ENCODE data around the gene GFRA4.

GFRA4 gene, protein sequence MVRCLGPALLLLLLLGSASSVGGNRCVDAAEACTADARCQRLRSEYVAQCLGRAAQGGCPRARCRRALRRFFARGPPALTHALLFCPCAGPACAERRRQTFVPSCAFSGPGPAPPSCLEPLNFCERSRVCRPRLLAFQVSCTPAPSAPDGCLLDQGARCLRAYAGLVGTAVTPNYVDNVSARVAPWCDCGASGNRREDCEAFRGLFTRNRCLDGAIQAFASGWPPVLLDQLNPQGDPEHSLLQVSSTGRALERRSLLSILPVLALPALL

DNA sequence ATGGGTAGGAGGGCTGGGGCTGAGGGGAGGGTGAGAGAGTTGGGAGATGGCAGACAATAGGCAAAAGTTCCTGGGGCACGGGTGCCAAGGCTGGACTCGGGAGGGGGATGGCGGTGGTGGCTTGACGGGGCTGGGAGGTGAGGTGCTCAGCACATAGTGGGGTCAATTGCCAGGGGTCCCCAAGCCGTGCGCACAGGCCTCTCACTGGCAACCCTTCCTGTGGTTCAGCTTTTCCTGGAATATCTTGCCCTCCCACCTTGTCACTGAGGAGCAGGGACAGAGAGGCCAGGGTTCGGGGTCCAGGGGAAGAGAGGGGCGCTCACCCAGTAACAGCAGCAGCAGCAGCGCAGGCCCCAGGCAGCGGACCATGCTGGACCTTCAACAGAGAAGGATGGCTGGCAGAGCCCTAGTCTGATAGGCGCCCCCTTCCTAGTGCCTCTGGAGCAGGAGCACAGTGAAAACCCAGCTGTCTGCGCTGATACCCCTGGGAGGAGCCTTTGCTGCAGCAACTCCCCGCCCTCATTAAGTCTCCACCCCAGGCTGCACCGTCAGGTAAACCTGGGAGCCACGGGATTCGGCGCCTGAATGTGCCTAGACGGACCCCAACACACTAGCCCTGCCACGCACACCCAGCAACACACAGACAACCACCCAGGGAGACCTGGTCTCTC, at the start of gene GFRA4:
TSS of gene GFRA4 (minus strand) at position 369 of the 671 bp plus-strand sequence. CDS start at position 369, 0 bp downstream.
- no peak for FAIRE-seq

DNA sequence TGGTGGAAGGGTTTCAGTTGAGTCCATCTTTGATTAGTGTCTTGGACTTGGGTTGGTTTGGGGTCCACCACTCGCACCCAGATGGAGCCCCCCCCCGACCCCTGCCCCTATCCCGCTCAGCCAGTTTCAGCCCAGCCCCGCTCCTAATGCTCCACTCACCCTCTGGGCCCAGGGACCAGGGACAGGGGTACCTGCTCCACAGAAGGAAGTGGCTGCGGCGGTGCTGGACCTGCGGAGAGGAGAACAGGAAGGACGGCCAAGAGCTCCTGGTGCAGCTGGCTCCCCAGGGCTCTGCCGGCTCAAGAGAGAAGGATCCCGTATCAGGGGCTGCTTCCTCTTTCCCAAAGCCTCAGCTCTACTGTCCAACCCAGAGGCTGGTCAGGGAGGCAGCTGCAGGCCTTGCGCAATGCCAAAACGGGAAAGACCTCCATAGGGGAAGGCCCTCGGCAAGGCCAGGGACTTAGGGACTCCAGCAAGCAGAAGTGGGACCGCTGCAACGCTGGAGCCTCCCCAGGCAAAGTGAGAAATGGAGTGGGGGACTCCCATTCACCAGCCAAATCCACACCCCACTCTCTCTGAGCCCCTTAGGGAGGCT, 49.2 kb upstream of the GFRA4 start, which contains the start of gene SIGLEC1:
TSS of gene SIGLEC1 (minus strand) at position 322 of the 595 bp plus-strand sequence. CDS start 5,472 bp downstream, outside the sequence.
- FAIRE-seq, result no peak

DNA sequence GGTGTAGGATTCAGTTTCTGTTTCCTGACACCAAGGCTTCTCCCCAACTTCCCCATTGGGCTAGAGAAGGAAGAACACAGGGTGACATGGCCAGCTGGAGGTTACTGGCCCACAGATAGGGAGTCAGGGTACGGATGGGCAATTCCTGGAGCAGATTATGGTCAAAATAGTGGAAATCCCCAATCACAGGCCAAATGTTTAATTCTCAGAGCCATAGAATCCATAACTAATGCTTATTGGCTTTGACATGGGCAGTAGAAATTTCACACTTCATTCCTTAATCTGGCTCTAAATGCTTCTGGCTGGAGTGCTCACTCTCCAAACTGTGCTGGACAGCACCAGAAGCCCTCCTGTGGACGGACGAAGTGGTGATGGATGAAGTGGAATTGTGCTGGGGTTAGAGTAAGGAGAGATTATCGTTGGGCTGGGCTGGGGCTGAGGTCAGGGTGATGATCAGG, 48.3 kb upstream of the GFRA4 start:
- FAIRE-seq, result no peak

DNA sequence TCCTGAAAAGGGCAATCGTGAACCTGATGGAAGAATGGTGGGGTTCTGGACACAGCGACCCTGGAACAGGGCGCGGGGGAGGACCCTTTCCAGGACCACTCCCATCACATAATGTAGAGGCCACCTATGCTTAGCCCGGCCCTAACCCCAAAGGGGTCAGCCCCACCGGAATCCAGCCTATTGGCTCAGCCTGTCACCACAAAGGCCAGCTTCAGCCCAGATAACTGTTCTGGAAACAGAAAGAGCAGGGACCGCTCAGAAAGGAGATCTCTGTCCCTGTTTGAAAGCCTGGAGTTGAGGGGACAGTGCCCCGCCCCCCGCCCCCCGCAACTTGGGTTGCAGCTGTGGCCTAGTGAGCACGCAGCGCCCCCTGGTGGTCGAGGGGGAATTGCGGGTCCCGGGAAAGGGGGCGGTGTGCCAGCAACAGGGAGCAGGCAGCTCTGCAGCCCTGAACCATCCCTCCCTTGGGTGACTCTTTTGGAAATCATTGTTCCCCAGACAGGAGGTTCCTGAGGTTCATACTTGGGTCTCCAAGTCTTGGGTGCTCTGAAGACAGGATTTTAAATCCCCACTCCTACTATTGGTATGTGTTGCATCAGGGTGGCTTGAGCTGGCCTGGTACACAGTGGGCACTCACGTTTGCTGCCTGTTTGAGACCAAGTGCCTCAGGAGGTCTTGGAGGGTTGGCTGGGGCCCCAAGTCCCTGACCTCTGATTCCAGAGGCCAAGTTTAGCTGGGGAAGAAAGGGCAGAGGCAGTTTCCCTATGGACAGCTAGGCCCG, 47.7 kb upstream of the GFRA4 start:
- FAIRE-seq, result no peak

DNA sequence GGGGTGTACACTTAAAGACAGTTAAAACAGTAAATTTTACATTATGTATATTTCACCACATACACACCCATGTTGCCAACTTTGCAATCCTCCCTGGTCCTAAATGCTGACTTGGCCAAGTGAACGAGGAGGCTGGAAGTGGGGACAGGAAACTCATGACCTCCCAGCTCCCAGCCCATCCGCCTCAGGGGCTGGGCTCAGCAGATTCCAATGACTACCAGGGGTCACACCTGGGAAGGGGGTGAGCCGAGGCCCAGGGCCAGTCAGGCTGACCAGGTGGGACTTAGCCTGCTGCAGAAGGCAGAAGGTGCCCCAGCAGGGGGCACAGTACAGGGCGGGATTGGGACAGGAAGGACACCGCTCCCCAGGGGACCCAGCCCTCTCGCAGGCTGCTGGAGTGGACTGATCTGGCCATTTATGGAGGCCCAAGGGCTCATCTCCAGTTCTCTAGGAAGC, 46.8 kb upstream of the GFRA4 start:
- FAIRE-seq, result no peak

DNA sequence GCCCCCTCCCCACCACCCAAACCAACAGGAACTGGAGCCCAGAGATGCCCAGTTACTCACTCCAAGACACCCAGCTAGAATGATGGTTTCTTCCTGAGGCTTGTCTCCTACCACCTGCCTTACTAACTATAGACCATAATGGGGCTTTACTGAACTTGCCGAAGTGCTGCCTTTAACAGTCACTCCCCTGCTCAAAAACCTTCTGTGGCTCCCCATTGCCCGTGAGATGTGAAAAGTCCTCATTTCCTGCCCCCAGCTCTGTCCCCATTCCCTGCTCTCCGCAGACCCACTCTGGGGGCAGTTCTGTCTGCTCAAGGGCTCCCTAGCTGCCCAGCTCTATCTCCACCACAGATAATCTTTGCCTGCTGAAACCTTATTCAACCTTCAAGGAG, 44.3 kb upstream of the GFRA4 start:
- FAIRE-seq, result no peak

DNA sequence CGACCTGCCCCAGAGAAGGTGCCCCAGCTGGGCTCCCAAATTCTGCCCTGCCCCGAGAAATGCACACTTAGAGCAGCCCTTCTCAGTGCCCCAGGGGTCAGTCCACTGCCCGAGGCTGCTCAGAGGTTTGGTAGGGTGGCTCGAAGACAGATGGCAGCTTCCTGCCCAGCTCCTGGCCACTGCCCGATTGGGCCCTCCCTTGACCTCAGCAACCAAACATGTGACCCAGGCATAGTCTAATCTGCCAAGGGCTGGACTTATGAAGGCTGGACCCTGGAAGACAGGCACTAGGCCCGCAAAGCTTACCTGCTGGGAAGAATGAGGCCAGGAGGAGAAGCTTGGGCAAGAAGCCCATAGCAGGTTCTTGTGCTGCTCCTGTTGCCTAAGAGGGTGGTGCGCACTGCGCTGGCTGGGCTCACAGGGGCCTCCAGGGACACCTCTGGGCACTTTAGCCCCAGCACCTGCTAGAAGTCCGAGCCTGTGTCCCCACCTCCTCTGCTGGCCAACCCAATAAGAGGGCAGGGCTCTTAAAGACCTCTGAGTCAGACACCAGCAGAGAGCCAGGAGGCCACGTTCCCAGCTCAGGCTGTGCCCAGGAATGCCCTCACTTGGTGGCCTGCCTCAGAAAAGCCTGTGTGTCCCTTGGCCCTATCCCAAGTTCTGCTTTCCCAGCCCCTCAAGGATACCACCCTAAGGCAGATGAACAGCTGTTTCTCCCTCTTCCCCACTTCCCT, 43.7 kb upstream of the GFRA4 start:
- no peak for FAIRE-seq

DNA sequence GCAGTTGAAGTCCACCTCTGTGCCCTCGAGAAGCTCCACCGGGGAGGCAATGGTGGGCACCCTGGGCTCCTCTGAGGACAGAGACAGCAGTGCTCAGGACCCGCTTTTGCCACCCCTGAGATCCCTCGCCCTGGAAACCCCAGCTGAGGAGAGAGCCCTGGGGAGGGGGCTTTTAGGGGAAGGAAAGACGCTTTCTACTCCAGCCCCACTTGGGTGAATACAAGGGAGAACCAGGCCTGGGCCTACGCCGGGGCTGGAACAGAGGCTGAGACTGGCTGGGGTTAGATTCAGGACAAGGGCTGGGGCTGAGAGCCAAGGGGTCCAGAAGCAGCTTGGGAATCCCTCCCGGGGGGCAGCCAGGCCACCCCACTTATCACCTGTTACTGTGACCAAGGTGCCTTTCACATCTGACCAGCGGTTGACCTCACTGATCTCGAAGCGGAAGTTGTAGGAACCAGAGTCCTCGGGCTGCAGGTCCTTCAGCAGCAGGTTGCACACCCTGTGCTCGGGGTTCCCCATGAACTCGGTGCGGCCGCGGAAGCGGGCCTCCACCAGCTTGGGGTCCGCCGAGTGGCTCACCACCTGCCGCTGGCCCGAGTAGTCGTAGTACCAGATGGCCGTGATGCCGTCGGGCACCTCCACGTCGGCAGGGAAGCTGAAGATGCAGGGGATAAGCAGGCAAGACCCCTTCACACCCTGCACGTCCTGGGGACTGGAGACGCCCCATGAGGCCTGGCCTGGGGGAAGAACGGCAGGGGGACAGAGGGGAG, 43.0 kb upstream of the GFRA4 start:
- FAIRE-seq, result no peak

DNA sequence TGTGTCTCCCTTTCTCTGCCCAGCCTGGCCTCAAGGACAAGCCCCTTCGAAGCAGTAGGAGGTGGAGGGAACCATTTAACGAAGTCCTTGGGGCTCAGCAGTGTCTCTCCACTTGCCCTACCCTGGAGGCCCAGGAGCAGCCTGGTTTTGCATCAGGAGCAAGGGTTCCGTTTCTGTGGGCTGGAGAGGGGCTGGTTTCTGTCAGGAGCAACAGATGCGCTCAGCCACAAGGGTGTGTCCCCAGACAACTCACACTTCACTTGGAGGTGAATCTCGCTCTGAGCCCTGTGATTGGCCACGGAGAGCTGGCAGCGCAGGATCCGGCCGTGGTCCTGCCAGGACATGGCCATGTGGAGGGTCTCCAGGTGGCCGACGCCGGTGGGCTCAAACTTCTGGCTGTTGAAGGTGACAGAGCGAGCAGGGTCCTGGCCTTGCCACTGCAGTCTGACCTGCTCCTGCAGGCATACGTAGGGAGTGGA, 42.3 kb upstream of the GFRA4 start:
- no peak for FAIRE-seq

DNA sequence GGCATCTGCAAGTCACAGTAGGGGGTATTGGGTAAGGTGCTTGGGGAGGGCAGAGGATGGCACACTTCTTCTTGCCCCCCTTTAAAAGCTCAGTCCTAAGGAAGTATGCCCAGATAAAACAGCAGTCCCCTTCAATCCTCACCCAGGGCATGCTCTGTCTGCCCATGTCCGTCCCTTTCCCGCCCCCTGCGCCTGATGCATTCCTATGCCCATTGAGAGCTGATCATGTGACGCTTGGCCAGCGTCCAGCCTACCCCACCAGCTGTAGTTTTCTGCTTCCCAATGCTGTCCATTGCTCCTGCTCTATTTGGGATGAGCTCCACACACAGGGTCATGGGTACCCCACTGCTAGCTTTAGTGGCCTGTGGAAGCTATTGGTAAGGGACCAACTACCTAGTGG, 40.9 kb upstream of the GFRA4 start:
- FAIRE-seq, result no peak

DNA sequence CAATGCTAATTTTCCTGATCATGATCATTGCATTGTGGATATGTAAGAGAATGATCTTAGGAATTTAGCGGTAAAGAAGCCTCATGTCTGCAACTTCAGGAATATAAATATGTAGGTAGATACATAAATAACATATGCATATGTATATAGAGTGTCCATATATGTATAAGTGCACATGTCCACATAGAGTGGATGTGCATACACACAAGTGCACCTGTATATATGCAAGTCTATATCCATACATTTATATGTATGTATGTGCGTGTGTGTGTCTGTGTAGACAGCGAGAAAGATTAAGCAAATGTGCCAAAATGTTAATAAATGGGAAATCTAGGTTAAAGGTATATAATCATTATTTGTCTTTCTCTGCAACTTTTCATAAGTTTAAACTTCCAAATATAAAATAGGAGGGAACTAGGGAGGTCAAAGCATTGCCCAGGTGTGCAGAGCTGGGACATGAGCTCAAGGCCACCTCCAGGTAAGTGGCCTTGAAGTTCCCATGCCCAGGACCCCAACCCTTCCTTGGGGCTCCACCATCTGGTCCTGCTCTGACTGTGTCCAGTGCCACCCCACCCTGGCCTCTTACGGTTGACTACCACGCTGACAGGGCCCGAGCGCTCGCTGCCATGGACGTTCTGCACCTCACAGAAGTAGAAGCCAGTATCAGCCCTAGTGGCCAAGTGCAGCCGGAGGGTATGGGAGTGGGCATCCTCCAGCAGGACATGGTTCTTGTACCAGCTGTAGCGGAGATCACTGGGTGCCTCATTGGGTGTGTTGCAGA, 39.6 kb upstream of the GFRA4 start:
- no peak for FAIRE-seq

DNA sequence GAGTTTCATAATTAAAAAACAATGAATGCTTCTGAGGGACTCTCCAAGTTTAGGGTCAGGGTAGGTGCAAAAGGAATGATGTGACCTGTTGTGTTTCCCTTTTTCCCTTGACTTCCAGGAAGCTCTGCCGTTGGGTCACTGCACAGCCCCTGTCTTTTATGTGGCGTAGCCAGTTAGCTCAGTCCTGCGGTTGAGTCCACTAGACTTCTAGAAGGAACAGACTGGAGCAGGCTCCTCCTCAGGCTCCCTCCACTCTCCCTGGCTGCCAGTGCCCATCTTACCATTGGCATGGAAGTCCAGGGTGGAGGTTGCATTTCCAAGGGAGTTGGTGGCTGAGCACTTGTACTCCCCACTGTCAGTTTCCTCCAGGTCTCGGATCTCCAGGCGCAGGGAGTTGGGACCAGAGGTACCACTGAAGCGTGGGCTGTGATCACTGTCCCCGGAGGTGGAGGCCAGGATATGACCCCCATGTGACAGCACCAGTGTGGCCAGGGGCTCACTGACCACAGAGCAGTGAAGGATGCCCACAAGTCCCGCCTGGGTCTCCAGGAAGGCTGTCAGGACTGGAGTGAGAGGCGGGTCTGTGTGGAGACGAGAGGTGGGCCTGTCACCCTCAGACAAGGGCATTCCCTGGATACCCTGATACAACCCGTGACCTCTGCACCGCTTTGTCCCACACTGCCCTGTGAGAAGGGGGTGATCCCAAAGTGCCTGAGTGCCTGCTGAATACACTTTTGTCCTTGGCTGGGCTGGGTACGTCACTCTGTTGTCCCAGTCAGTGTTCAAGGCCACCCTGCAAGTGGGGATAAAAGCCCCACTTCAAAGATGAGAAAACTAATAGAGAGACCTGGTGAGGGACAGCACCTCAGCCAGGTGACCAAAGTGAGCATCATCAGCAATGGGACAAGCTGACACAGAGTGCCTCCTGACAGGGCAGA, 38.1 kb upstream of the GFRA4 start:
- FAIRE-seq, result no peak

DNA sequence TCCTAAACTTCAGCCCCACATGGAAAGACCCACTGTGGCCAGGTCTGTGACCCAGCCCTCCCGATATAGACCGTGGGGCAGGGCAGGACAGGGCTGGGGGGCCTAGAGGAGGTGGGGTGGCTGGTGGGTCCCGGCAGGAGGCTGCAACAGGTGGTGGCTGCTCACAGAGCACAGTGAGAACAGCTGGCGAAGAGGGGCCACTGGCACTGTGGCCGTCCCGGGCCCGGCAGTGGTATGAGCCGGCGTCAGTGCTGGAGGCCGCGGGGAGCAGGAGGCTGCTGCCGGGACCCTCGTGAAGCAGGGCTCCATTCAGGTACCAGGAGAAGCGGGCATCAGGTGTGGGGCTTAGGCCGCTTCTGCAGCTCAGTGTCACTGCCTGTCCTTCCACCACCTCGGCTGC, 35.8 kb upstream of the GFRA4 start:
- no peak for FAIRE-seq

DNA sequence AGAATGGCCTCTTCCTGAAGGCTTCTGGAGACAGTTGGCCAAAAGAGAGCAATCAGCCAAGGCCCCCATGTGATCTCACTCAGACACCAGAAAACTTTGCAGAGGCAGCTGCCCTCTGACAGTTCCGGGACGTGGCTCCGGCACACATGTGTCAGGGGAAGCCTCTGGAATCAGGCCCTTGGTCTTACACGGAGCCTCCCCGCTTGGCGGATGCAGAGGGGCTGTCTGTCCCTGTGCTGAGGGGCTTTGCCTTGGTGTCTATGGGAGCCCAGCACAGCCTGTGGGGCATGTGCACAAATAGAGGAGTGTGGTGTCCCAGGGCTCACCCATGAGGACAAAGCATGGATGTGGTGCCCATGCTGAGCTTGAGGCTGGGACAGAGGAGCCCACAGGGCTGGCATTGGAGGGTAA, 35.4 kb upstream of the GFRA4 start:
- no peak for FAIRE-seq

DNA sequence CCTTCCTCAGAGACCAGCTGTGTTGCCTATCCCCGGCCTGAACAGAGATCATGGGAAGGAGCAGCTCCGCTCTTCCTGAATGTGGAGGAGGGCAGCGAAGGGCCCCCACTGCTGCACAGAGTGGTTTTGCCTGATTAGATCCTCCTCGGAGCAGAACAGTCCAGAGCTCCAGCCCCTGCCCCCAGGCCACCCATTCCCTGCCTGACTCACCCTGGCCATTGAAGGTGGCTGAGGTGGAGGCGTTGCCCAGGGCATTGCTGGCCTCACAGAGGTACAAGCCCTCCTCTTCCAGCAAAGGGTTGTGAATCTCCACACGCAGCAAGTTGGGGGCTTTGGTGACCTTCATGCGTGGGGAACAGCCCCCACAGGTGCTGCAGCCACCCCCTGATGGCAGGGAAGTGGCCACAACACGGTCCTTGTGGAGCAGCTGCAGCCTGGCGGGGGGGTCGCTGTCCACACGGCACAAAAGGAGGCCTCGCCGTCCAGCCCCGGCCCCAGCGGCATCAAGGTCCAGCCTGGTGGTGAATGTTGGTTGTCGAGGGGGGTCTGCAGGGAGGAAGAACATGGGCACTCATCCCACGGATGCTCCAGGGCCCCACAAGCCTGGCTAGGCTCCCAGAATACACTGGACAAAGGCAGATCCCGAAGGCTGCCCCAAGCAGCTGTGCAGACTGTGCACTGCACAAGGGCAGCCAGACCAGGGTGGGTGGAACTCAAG, 34.5 kb upstream of the GFRA4 start:
- FAIRE-seq, result no peak

DNA sequence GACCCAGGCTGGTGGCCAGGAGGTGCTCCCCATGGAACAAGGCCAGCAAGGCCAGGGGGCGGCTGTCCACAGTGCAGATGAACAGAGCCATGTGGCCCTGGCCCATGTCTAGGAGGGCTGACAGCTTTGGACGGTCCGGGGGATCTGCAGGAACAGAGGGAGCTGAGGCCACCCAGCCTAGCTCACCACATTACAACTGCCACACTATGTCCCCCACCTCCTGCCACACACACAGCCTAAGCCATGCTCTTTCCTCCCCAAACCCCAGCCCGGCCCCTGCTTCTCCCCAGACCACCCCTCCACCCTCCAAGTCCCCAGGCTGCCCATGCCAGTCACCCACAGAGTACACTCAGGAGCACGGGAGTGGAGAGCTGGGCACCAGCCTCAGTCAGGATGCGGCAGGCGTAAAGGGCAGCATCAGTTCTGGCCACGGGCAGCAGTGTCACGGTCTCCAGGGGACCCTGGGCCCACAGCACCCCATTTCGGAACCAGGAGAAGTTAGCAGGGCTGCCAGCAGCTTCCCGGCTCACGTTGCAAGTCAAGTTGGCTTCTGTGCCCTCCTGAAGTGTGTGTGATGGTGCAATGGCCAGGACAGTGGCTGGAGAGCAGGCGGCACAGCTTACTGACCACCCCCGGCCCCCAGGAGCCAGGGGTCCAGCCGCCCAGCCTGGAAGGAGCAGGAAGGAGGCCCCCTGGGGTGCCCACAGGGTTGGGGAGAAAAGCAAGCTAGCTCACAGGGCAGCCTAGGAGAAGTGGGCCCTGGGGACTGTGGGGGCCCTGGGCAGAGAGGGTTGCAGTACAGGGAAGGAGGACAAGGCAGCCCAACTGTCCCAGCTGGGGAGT, 33.8 kb upstream of the GFRA4 start:
- FAIRE-seq, result no peak

DNA sequence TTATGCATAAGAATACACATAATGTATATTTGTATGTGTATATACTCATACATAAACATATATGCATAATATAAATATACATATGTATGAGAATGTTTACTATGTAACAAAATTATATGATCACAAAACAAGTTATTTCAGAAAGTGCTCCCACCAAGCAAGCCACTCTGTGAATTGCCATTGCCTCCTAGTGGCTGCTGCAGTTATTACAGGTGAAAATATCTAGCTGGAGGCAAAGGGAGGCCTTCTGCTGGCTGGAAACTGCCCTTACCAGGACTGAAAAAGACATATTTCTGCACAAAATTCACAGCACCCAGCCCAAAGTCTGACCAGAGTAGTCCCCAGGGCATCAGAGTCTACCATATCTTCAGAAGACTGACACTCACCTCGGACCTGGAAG, 33.0 kb upstream of the GFRA4 start:
- FAIRE-seq, result no peak

DNA sequence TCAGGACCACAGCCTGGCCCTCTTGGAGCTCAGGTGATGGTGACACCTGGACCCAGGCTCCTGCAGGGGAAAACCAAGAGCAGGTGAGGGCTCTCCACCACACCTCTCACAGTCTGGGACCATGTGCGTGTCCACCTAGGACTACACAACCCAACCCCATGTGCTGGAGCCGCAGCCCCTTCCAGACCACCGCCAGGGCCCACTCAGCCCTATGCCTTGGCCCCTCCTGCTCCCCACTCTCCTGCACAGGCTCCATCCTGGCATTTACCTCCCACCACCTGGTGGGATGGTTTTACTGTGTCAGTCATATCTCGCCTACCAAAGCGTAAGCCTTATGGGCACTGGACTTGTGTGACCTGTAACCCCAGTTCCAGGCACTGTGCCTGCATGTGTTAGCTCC, 31.7 kb upstream of the GFRA4 start:
- FAIRE-seq, result no peak
